ENCODE measurements around the gene IL17C. TPM values are rescaled to one million over a fixed set of nuclear protein-coding genes. Genes with fewer than 3 reads are reported as not detected.

IL17C gene
- total and polyA plus RNA-seq, 9 of the 15 experiments (the other 6 are each of a cell fraction or from before 2014, with no cell fraction given) = not detected

DNA sequence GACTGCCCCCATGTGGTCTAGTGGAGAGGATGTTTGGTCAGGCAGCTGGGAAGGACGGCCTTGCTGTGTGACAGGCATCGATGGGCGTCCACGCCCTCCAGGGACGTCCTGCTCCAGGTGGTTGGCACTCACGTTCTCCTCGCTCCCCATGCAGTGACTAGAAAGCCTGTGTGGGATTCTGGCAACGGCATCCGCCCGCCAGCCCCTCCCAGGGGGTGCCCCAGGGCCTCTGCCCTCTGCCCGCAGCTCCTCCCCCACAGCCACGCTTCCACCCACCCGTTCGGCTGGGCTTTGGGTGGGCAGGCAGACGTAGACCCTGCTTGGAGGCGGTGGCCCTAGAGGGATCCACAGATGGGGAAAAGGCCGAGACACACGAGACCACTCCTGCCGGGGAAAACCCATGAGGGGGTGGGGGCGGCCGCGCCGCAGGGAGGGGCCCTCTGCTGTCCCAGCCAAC is 4.7 kb upstream of the IL17C start (continued):
- TF ChIP-seq, protein P1, sequence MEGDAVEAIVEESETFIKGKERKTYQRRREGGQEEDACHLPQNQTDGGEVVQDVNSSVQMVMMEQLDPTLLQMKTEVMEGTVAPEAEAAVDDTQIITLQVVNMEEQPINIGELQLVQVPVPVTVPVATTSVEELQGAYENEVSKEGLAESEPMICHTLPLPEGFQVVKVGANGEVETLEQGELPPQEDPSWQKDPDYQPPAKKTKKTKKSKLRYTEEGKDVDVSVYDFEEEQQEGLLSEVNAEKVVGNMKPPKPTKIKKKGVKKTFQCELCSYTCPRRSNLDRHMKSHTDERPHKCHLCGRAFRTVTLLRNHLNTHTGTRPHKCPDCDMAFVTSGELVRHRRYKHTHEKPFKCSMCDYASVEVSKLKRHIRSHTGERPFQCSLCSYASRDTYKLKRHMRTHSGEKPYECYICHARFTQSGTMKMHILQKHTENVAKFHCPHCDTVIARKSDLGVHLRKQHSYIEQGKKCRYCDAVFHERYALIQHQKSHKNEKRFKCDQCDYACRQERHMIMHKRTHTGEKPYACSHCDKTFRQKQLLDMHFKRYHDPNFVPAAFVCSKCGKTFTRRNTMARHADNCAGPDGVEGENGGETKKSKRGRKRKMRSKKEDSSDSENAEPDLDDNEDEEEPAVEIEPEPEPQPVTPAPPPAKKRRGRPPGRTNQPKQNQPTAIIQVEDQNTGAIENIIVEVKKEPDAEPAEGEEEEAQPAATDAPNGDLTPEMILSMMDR (IDR thresholded peaks at IDR 0.05 in 2 of 3, conservative IDR thresholded peaks at IDR 0.05 in 1 of 3; ENCODE audit: insufficient read depth in 2 of 3, low read depth in 1 of 3, low read length in 3 of 3) = peak; percentile 57 to 67 (median 59); a peak in 4 of 6 replicates
- no peak for TF ChIP-seq SP2 (IDR thresholded peaks at IDR 0.05; ENCODE audit: extremely low read depth, low read depth, low read length, poor library complexity, severe bottlenecking)
- TF ChIP-seq, protein P2, sequence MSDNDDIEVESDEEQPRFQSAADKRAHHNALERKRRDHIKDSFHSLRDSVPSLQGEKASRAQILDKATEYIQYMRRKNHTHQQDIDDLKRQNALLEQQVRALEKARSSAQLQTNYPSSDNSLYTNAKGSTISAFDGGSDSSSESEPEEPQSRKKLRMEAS (CRISPR knock-in tag; IDR thresholded peaks at IDR 0.05) = no peak
- no peak for TF ChIP-seq SLC30A9 (CRISPR knock-in tag; IDR thresholded peaks at IDR 0.05)
- TF ChIP-seq, protein P3, sequence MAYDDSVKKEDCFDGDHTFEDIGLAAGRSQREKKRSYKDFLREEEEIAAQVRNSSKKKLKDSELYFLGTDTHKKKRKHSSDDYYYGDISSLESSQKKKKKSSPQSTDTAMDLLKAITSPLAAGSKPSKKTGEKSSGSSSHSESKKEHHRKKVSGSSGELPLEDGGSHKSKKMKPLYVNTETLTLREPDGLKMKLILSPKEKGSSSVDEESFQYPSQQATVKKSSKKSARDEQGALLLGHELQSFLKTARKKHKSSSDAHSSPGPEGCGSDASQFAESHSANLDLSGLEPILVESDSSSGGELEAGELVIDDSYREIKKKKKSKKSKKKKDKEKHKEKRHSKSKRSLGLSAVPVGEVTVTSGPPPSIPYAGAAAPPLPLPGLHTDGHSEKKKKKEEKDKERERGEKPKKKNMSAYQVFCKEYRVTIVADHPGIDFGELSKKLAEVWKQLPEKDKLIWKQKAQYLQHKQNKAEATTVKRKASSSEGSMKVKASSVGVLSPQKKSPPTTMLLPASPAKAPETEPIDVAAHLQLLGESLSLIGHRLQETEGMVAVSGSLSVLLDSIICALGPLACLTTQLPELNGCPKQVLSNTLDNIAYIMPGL (CRISPR knock-in tag; IDR thresholded peaks at IDR 0.05) = no peak
- TF ChIP-seq SIRT6 (IDR thresholded peaks at IDR 0.05; ENCODE audit: low read depth, low read length) = no peak
- TF ChIP-seq SREBF2 (CRISPR knock-in tag; IDR thresholded peaks at IDR 0.05) = no peak
- TF ChIP-seq CREM (IDR thresholded peaks at IDR 0.05; ENCODE audit: low read depth) = peak; percentile 28; the same call in 1 of the 2 replicates
- TF ChIP-seq, protein P4, sequence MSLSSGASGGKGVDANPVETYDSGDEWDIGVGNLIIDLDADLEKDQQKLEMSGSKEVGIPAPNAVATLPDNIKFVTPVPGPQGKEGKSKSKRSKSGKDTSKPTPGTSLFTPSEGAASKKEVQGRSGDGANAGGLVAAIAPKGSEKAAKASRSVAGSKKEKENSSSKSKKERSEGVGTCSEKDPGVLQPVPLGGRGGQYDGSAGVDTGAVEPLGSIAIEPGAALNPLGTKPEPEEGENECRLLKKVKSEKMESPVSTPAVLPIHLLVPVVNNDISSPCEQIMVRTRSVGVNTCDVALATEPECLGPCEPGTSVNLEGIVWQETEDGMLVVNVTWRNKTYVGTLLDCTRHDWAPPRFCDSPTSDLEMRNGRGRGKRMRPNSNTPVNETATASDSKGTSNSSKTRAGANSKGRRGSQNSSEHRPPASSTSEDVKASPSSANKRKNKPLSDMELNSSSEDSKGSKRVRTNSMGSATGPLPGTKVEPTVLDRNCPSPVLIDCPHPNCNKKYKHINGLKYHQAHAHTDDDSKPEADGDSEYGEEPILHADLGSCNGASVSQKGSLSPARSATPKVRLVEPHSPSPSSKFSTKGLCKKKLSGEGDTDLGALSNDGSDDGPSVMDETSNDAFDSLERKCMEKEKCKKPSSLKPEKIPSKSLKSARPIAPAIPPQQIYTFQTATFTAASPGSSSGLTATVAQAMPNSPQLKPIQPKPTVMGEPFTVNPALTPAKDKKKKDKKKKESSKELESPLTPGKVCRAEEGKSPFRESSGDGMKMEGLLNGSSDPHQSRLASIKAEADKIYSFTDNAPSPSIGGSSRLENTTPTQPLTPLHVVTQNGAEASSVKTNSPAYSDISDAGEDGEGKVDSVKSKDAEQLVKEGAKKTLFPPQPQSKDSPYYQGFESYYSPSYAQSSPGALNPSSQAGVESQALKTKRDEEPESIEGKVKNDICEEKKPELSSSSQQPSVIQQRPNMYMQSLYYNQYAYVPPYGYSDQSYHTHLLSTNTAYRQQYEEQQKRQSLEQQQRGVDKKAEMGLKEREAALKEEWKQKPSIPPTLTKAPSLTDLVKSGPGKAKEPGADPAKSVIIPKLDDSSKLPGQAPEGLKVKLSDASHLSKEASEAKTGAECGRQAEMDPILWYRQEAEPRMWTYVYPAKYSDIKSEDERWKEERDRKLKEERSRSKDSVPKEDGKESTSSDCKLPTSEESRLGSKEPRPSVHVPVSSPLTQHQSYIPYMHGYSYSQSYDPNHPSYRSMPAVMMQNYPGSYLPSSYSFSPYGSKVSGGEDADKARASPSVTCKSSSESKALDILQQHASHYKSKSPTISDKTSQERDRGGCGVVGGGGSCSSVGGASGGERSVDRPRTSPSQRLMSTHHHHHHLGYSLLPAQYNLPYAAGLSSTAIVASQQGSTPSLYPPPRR (CRISPR knock-in tag; IDR thresholded peaks at IDR 0.05; ENCODE audit: borderline replicate concordance) = no peak
- TF ChIP-seq ZNF384 (IDR thresholded peaks at IDR 0.05; ENCODE audit: low read depth, low read length) = no peak
- 0 out of 2 replicates have a peak, but pooled peaks have one; percentile 37 for TF ChIP-seq HCFC1 (IDR thresholded peaks at IDR 0.05; ENCODE audit: low read depth, low read length)
- TF ChIP-seq, protein P5, sequence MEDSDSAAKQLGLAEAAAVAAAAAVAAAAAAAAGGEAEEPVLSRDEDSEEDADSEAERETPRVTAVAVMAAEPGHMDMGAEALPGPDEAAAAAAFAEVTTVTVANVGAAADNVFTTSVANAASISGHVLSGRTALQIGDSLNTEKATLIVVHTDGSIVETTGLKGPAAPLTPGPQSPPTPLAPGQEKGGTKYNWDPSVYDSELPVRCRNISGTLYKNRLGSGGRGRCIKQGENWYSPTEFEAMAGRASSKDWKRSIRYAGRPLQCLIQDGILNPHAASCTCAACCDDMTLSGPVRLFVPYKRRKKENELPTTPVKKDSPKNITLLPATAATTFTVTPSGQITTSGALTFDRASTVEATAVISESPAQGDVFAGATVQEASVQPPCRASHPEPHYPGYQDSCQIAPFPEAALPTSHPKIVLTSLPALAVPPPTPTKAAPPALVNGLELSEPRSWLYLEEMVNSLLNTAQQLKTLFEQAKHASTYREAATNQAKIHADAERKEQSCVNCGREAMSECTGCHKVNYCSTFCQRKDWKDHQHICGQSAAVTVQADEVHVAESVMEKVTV (CRISPR knock-in tag; IDR thresholded peaks at IDR 0.05) = no peak
- TF ChIP-seq ZNF239 (CRISPR knock-in tag; IDR thresholded peaks at IDR 0.05) = no peak
- TF ChIP-seq PTRF (tag; IDR thresholded peaks at IDR 0.05) = no peak
- TF ChIP-seq EP400 (IDR thresholded peaks at IDR 0.05) = no peak

All from K562 (cell line).